Hepatocyte (in vitro differentiated cells): Measurements from ENCODE around the gene KCNQ2. TPM values are rescaled to one million over a fixed set of nuclear protein-coding genes. Genes with fewer than 3 reads are reported as not detected.

Experiments used
- DNase-seq: peaks from one replicate; pipeline ENCODE4 v3.0.0-alpha.2; 2016; ENCODE audit warnings: low spot score
- H2AFZ ChIP-seq: fragments of 200-600 bp; sonication (generic); 2 replicates; pipeline ENCODE4 v1.6.0; 2016; ENCODE audit warnings: antibody characterized with exemption, mild to moderate bottlenecking
- H3K27ac ChIP-seq: fragments of 200-600 bp; sonication (generic); 2 replicates; pipeline ENCODE4 v1.5.1; 2016; ENCODE audit warnings: mild to moderate bottlenecking
- H3K27me3 ChIP-seq: fragments of 200-600 bp; sonication (generic); 2 replicates; pipeline ENCODE4 v1.6.1; 2016
- H3K36me3 ChIP-seq: fragments of 200-600 bp; sonication (generic); replicated peaks from 2 replicates; pipeline ENCODE4 v1.5.1; 2016; ENCODE audit warnings: low read depth; ENCODE audit not compliant: insufficient read depth
- H3K4me1 ChIP-seq: fragments of 200-600 bp; sonication (generic); 2 replicates; pipeline ENCODE4 v1.5.1; 2016; ENCODE audit warnings: mild to moderate bottlenecking, moderate library complexity; ENCODE audit not compliant: insufficient read depth
- H3K4me2 ChIP-seq: fragments of 200-600 bp; sonication (generic); 2 replicates; pipeline ENCODE4 v1.6.0; 2016
- H3K4me3 ChIP-seq: fragments of 200-600 bp; sonication (generic); 2 replicates; pipeline ENCODE4 v1.5.1; 2016; ENCODE audit warnings: mild to moderate bottlenecking
- H3K79me2 ChIP-seq: fragments of 200-600 bp; sonication (generic); 2 replicates; pipeline ENCODE4 v1.6.0; 2017; ENCODE audit warnings: mild to moderate bottlenecking
- H3K9me2 ChIP-seq: fragments of 200-600 bp; sonication (generic); replicated peaks from 2 replicates; pipeline ENCODE4 v1.6.0; 2017; ENCODE audit warnings: mild to moderate bottlenecking; ENCODE audit not compliant: insufficient read depth
- H3K9me3 ChIP-seq: fragments of 200-600 bp; sonication (generic); 2 replicates; pipeline ENCODE4 v1.5.1; 2016; ENCODE audit warnings: low read depth, mild to moderate bottlenecking
- H4K20me1 ChIP-seq: fragments of 200-600 bp; sonication (generic); 2 replicates; pipeline ENCODE4 v1.6.0; 2016; ENCODE audit warnings: mild to moderate bottlenecking; ENCODE audit not compliant: insufficient read depth, poor library complexity, severe bottlenecking
- CTCF ChIP-seq: fragments of 200-600 bp; sonication (generic); IDR thresholded peaks from 2 replicates; pipeline ENCODE4 v1.5.1; 2016; ENCODE audit warnings: antibody characterized with exemption, mild to moderate bottlenecking; ENCODE audit not compliant: poor library complexity
- EZH2 ChIP-seq: fragments of 200-600 bp; sonication (generic); IDR thresholded peaks from 2 replicates; pipeline ENCODE4 v1.6.1; 2016; ENCODE audit warnings: antibody characterized with exemption, mild to moderate bottlenecking, borderline replicate concordance
- EZH2phosphoT487 ChIP-seq: fragments of 200-600 bp; sonication (generic); IDR thresholded peaks from one replicate; pipeline ENCODE4 v1.6.1; 2018; ENCODE audit warnings: antibody characterized with exemption, mild to moderate bottlenecking, low read depth, moderate library complexity; ENCODE audit not compliant: unreplicated experiment, severe bottlenecking
- WGBS: methylation state at CpG from one replicate; pipeline ENCODE4 v1.1.6; 2016; ENCODE audit warnings: low lambda C conversion rate; ENCODE audit errors: missing lambda C conversion rate; 5-methylcytosine and 5-hydroxymethylcytosine counted together
- polyA plus RNA-seq: library from polyadenylated mRNA; unstranded; fragments of >200 nt; fragmentation: Nextera tagmentation; extraction: Ambion mirVana; gene quantifications from 2 replicates; pipeline ENCODE4 v1.2.1, GENCODE V29; 2016
- total RNA-seq: library from RNA; depleted of rRNA; stranded (reverse); fragments of >200 nt; gene quantifications from 2 replicates; pipeline ENCODE4 v1.2.3, GENCODE V29; 2014

Gene KCNQ2
- total and polyA plus RNA-seq, 2 experiments from 2014 or later = 3.5 to 5.4 TPM

GRCh38 chr20:63505723-63506122 is 33.3 kb upstream of the KCNQ2 start:
- H3K9me2 ChIP-seq = no peaks in the 10 kb centered on the region
- no peaks in the 10 kb centered on the region for H3K79me2 ChIP-seq
- H3K36me3 ChIP-seq = no peaks in the 10 kb centered on the region
- peaks cover 5% of the 10 kb centered on the region for H3K27me3 ChIP-seq
- TF ChIP-seq EZH2phosphoT487 (no peak), CTCF (no peak), EZH2 (no peak)
- H3K4me3 ChIP-seq = no peak overlapping the region
- no peaks in the 10 kb centered on the region for H3K9me3 ChIP-seq
- WGBS = 89% methylated on average over 12 of the region's 12 CpGs
- H3K4me1 ChIP-seq = no peaks in the 10 kb centered on the region
- H4K20me1 ChIP-seq = no peaks in the 10 kb centered on the region
- DNase-seq = no peak
- H3K27ac ChIP-seq = no peak overlapping the region
- H3K4me2 ChIP-seq = no peak overlapping the region
- H2AFZ ChIP-seq = no peak overlapping the region

- no peaks in the 10 kb centered on the region for H3K4me1 ChIP-seq
- no peak overlapping the region for H3K4me2 ChIP-seq
- DNase-seq = no peak
- no peak overlapping the region for H3K27ac ChIP-seq
- H3K4me3 ChIP-seq = no peak overlapping the region
- WGBS = 82% methylated on average over 8 of the region's 8 CpGs
- no peaks in the 10 kb centered on the region for H3K36me3 ChIP-seq
- no peaks in the 10 kb centered on the region for H4K20me1 ChIP-seq
- H2AFZ ChIP-seq = no peak overlapping the region
- H3K79me2 ChIP-seq = no peaks in the 10 kb centered on the region
- no peaks in the 10 kb centered on the region for H3K9me2 ChIP-seq
- peaks cover 5% of the 10 kb centered on the region for H3K27me3 ChIP-seq
- no peaks in the 10 kb centered on the region for H3K9me3 ChIP-seq
- TF ChIP-seq EZH2 (no peak), CTCF (no peak), EZH2phosphoT487 (no peak)
Observed at GRCh38 chr20:63505281-63505680, 32.8 kb upstream of the KCNQ2 start.

- peaks cover 12% of the 10 kb centered on the region for H3K27me3 ChIP-seq
- H3K79me2 ChIP-seq = no peaks in the 10 kb centered on the region
- H3K4me2 ChIP-seq = no peak overlapping the region
- H3K4me1 ChIP-seq = no peaks in the 10 kb centered on the region
- no peak for DNase-seq
- TF ChIP-seq EZH2phosphoT487 (no peak), EZH2 (no peak), CTCF (no peak)
- H3K9me2 ChIP-seq = no peaks in the 10 kb centered on the region
- H3K9me3 ChIP-seq = no peaks in the 10 kb centered on the region
- H3K36me3 ChIP-seq = no peaks in the 10 kb centered on the region
- no peak overlapping the region for H3K27ac ChIP-seq
- no peak overlapping the region for H2AFZ ChIP-seq
- WGBS = 93% methylated on average over 9 of the region's 9 CpGs
- H3K4me3 ChIP-seq = no peak overlapping the region
- H4K20me1 ChIP-seq = no peaks in the 10 kb centered on the region
Observed at GRCh38 chr20:63504642-63505041, 32.2 kb upstream of the KCNQ2 start.

GRCh38 chr20:63503524-63503923 is 31.1 kb upstream of the KCNQ2 start:
- Histone ChIP-seq H3K36me3 (no peaks in the 10 kb centered on the region), H3K4me1 (peaks cover 1% of the 10 kb centered on the region), H3K27ac (no peak overlapping the region), H3K79me2 (no peaks in the 10 kb centered on the region), H3K9me2 (no peaks in the 10 kb centered on the region), H3K27me3 (peaks cover 16% of the 10 kb centered on the region), H3K4me2 (no peak overlapping the region), H3K4me3 (no peak overlapping the region), H2AFZ (no peak overlapping the region), H3K9me3 (no peaks in the 10 kb centered on the region), H4K20me1 (no peaks in the 10 kb centered on the region)
- 70% methylated on average over 7 of the region's 7 CpGs for WGBS
- TF ChIP-seq EZH2phosphoT487 (no peak), EZH2 (no peak), CTCF (no peak)
- DNase-seq = no peak
